Neural progenitor cell (in vitro differentiated cells): ENCODE results near the gene CARD11.

Experiments used
- CTCF ChIP-seq: fragments of 200-600 bp; sonication (generic); IDR thresholded peaks from 2 replicates; pipeline ENCODE4 v1.5.1; 2017; ENCODE audit warnings: antibody characterized with exemption, mild to moderate bottlenecking
- EZH2 ChIP-seq: fragments of 200-600 bp; sonication (generic); IDR thresholded peaks from 2 replicates; pipeline ENCODE4 v1.6.1; 2017; ENCODE audit warnings: antibody characterized with exemption, mild to moderate bottlenecking, moderate library complexity
- EZH2phosphoT487 ChIP-seq: fragments of 200-600 bp; sonication (generic); IDR thresholded peaks from 2 replicates; pipeline ENCODE4 v1.6.1; 2017; ENCODE audit warnings: antibody characterized with exemption

- TF ChIP-seq EZH2 (no peak), CTCF (no peak), EZH2phosphoT487 (no peak)
Measured at GRCh38 chr7:2863461-2864066, 180.1 kb downstream of the CARD11 start.
